Measurements from ENCODE around the gene SPEM3.
"Not testable (repeated sequence)": the region's sequence is repeated elsewhere in the genome, so short reads cannot be mapped to it uniquely, and the experiment has no call there.

SPEM3 gene

DNA sequence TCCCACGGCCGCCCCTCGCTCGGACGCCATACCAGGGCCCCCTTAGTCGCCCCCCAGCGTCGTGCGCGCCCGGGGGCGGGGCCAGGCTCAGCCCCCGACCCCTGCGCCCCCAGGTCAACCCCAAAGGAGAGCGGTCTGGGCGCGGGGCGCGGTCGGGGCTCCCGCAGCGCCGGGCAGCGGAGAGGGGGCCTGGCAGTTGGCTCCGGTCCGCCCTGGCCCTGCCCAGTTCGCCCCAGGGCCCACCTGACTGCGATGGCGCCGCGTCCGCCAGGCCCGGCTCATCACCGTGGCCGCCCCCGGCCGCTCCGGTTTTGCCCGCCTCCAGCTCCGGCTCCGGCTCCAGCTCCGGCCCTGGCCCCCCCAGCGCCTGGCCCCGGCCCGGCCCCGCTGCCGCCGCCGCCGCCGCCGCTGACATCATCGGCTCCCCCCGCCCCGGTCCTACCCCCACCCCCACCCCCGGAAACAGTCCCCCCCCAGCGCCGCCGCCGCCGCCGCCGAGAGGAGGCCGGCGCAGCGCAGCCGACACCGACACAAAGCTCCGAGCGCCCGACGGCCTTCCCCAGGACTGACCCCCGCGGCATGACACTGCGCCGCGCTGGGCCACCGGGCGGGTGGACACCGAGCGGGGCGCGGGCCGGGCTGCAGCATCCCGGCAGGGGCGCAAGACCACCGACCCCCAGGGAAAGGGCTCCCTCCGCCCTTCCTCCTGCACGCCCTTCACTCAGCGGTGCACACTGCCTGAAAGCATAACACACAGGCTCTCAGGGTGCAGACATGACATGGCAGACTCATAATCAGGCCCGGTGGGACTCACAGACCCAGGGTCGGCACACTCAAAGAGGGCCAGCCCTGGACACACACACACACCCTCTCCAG lies 50.8 kb downstream of the SPEM3 start, which contains the start of gene ZBTB4:
TSS of gene ZBTB4 (minus strand) at position 419 of the 876 bp plus-strand sequence. CDS start 12,830 bp downstream, outside the sequence.
- Mint-ChIP-seq H3K27me3 (no peaks in the 10 kb centered on the region), H3K27ac (peak within 1 kb of the TSS; percentile 91 to 94), H3K36me3 (ENCODE audit: insufficient read depth) (peaks cover 54% of the 10 kb centered on the region), H3K4me1 (ENCODE audit: low read depth in 2 of 2) (peaks cover 59 to 61% of the 10 kb centered on the region in 2 donors), H3K9me3 (no peaks in the 10 kb centered on the region), H3K4me3 (peak within 1 kb of the TSS; percentile 88 to 91)
- DNase-seq (peak; percentile 60 to 67 (median 64)), ATAC-seq (replicated peaks) (peak; percentile 11)

GRCh38 chr17:7480089-7480384 lies 51.4 kb downstream of the SPEM3 start:
- Mint-ChIP-seq H3K9me3 (no peaks in the 10 kb centered on the region), H3K27me3 (no peaks in the 10 kb centered on the region), H3K27ac (peak overlapping the region; percentile 84 to 94), H3K36me3 (ENCODE audit: insufficient read depth) (peaks cover 54% of the 10 kb centered on the region), H3K4me1 (ENCODE audit: low read depth in 2 of 2) (peaks cover 63 to 66% of the 10 kb centered on the region in 2 donors), H3K4me3 (peak overlapping the region; percentile 88 to 91)
- DNase-seq (no peak), ATAC-seq (replicated peaks) (no peak)

DNA sequence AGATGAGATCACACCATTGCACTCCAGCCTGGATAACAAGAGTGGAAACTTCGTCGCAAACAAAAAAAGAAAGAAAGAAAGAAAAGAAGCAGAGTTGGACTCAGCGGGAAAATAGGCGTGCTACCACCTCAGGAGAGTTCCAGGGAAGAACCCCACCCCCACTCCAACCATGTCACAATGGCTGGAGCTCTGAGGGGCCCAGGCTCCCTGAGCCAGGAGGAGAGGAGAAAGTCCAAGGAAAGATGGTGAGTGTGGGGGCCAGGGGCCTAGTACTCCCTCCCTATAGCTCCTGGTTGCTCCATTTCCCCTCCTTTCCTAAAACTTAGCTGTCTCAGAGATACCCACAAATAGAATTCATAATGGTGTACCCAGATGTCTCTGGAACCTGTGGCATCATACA lies 52.6 kb downstream of the SPEM3 start, which contains the start of gene SLC35G6:
TSS of gene SLC35G6 (plus strand) at position 172 of the 400 bp plus-strand sequence. CDS start at position 243, 71 bp downstream.
- Mint-ChIP-seq H3K4me1 (ENCODE audit: low read depth in 2 of 2) (peaks cover 65 to 69% of the 10 kb centered on the region in 2 donors), H3K4me3 (peak within 1 kb of the TSS; percentile 91 to 99), H3K27ac (peak within 1 kb of the TSS; percentile 84 to 94), H3K36me3 (ENCODE audit: insufficient read depth) (peaks cover 59% of the 10 kb centered on the region)
- not testable (repeated sequence) for H3K9me3 Mint-ChIP-seq; H3K27me3 Mint-ChIP-seq; DNase-seq; ATAC-seq (replicated peaks)

- H3K27ac Mint-ChIP-seq, result peak overlapping the region; percentile 100
- not testable (repeated sequence) for ATAC-seq (replicated peaks); H3K27me3 Mint-ChIP-seq; DNase-seq; H3K9me3 Mint-ChIP-seq
- H3K4me1 Mint-ChIP-seq (ENCODE audit: low read depth in 2 of 2), result peaks cover 62 to 65% of the 10 kb centered on the region in 2 donors
- H3K36me3 Mint-ChIP-seq (ENCODE audit: insufficient read depth), result peaks cover 65% of the 10 kb centered on the region
- H3K4me3 Mint-ChIP-seq, result peak overlapping the region; percentile 99
Observed at GRCh38 chr17:7481842-7482741, 53.4 kb downstream of the SPEM3 start.

All from effector memory CD8-positive, alpha-beta T cell (primary cell).